Measurements from ENCODE around the gene S1PR5.
A peak's percentile ranks its signal among the peaks of the same experiment; 100 is the strongest.

S1PR5 gene

GRCh38 chr19:10520652-10521318 lies 3.5 kb upstream of the S1PR5 start:
- Mint-ChIP-seq H3K4me1 (peaks cover 23% of the 10 kb centered on the region), H3K27me3 (ENCODE audit: low read depth) (peaks cover 23% of the 10 kb centered on the region), H3K36me3 (ENCODE audit: low read depth) (no peaks in the 10 kb centered on the region), H3K4me3 (no peak overlapping the region), H3K9me3 (no peaks in the 10 kb centered on the region), H3K27ac (no peak overlapping the region)
- TF ChIP-seq CTCF (IDR thresholded peaks at IDR 0.05; ENCODE audit: unreplicated experiment in 3 of 3), result no peak

- no peak for TF ChIP-seq CTCF (IDR thresholded peaks at IDR 0.05; ENCODE audit: unreplicated experiment in 3 of 3)
- H3K36me3 Mint-ChIP-seq (ENCODE audit: low read depth), result no peaks in the 10 kb centered on the region
- peak overlapping the region; percentile 16 to 87 (median 53) for H3K27ac Mint-ChIP-seq
- H3K4me3 Mint-ChIP-seq, result peak overlapping the region; percentile 65 to 86 (median 74)
- H3K9me3 Mint-ChIP-seq, result no peaks in the 10 kb centered on the region
- peaks cover 26% of the 10 kb centered on the region for H3K4me1 Mint-ChIP-seq
- H3K27me3 Mint-ChIP-seq (ENCODE audit: low read depth), result peaks cover 25% of the 10 kb centered on the region
Measured at GRCh38 chr19:10519421-10519820, 2.2 kb upstream of the S1PR5 start.

GRCh38 chr19:10518444-10519361 lies 1.5 kb upstream of the S1PR5 start:
- Mint-ChIP-seq H3K9me3 (no peaks in the 10 kb centered on the region), H3K27ac (peak overlapping the region; percentile 43 to 88 (median 64)), H3K36me3 (ENCODE audit: low read depth) (no peaks in the 10 kb centered on the region), H3K27me3 (ENCODE audit: low read depth) (peaks cover 25% of the 10 kb centered on the region), H3K4me3 (peak overlapping the region; percentile 86 to 91 (median 86)), H3K4me1 (peaks cover 26% of the 10 kb centered on the region)
- no peak for TF ChIP-seq CTCF (IDR thresholded peaks at IDR 0.05; ENCODE audit: unreplicated experiment in 3 of 3)

- peaks cover 26% of the 10 kb centered on the region for H3K4me1 Mint-ChIP-seq
- peaks cover 30% of the 10 kb centered on the region for H3K27me3 Mint-ChIP-seq (ENCODE audit: low read depth)
- peak overlapping the region; percentile 86 to 91 (median 86) for H3K4me3 Mint-ChIP-seq
- H3K9me3 Mint-ChIP-seq, result no peaks in the 10 kb centered on the region
- H3K27ac Mint-ChIP-seq, result peak overlapping the region; percentile 43 to 88 (median 64)
- no peak for TF ChIP-seq CTCF (IDR thresholded peaks at IDR 0.05; ENCODE audit: unreplicated experiment in 3 of 3)
- H3K36me3 Mint-ChIP-seq (ENCODE audit: low read depth), result peaks cover 3% of the 10 kb centered on the region
Measured at GRCh38 chr19:10517760-10518443, 655 bp upstream of the S1PR5 start.

DNA sequence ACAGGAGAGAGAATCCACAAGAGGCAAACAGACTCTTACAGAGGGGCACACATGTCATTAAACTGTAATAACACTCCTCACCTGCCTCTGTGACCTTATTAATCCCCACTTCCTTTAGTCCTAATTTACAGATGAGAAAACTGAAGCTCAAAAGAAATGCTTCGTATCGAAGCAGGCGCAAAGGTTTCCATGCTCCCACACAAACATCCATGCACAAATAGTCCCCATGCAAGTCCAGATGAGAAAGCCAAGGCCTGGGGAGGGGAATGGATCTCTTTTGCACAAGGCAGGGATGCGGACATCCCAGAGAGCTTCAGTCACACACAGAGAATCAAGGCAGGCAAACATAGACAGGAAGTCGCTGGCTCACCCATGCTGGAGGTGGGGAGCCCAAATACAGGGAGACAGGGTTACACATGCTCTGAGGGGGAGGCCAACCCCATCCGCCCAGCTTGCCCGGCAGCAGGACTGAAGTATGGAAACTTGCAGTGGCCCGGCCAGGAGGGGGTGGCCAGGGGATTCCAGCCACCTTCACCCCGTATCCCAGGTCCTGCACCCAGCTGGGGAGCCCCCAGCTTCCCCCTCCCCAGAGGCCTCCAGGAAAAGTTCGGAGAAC lies 468 bp downstream of the S1PR5 start:
- Mint-ChIP-seq H3K27me3 (ENCODE audit: low read depth) (peaks cover 30% of the 10 kb centered on the region), H3K9me3 (no peaks in the 10 kb centered on the region), H3K4me3 (peak overlapping the region; percentile 89 to 94 (median 91)), H3K27ac (peak overlapping the region; percentile 59 to 91 (median 77)), H3K36me3 (ENCODE audit: low read depth) (peaks cover 3% of the 10 kb centered on the region), H3K4me1 (peaks cover 26% of the 10 kb centered on the region)
- no peak for TF ChIP-seq CTCF (IDR thresholded peaks at IDR 0.05; ENCODE audit: unreplicated experiment in 3 of 3)
